IMR-90 (cell line): Measurements from ENCODE around the gene FAM83E. TPM values are rescaled to one million over a fixed set of nuclear protein-coding genes. Genes with fewer than 3 reads are reported as not detected.

Experiments
- ATAC-seq: fragments of 200-7000 bp; cut with Tn5 transposase; 2 replicates; pipeline ENCODE4 v1.9.1; 2020; ENCODE audit warnings: low read depth, mild to moderate bottlenecking, moderate library complexity
- BruUV-seq: library from RNA; stranded (reverse); fragments of 400-500 nt; replicated peaks from 2 replicates; lab custom pipeline; 2021; lab: Mats Ljungman, UMichigan
- CTCF ChIA-PET: fragments of 300-600 bp; formaldehyde crosslinking; extraction: SDS; loops from one replicate; lab custom pipeline; 2021; ENCODE audit warnings: antibody characterized with exemption; lab: Yijun Ruan, JAX
- POLR2A ChIA-PET: fragments of 300-600 bp; sonication (Branson Sonifier 250); formaldehyde crosslinking; loops from one replicate; lab custom pipeline; 2022; ENCODE audit warnings: antibody characterized with exemption; ENCODE audit not compliant: unreplicated experiment; lab: Charles Lee
- DNase-seq: peaks from one replicate; pipeline ENCODE4 v3.0.0; 2013
- H2AFZ ChIP-seq: replicated peaks from 2 replicates; pipeline ENCODE3; 2013; ENCODE audit warnings: low read length, mild to moderate bottlenecking; ENCODE audit not compliant: poor library complexity
- H2AK5ac ChIP-seq: 2 replicates; pipeline ENCODE4 v1.6.1; 2013; ENCODE audit warnings: low read depth, low read length, inconsistent platforms
- H2AK9ac ChIP-seq: replicated peaks from 2 replicates; pipeline ENCODE3; 2013; ENCODE audit warnings: mild to moderate bottlenecking, low read depth, low read length, moderate library complexity; ENCODE audit not compliant: poor library complexity
- H2BK120ac ChIP-seq: 2 replicates; pipeline ENCODE4 v1.6.1; 2013; ENCODE audit warnings: low read depth, low read length, inconsistent platforms
- H2BK15ac ChIP-seq: 3 replicates; pipeline ENCODE4 v1.6.1; 2013; ENCODE audit warnings: low read depth, low read length, inconsistent platforms
- H2BK20ac ChIP-seq: 2 replicates; pipeline ENCODE4 v1.6.1; 2013; ENCODE audit warnings: low read depth, mild to moderate bottlenecking, inconsistent platforms, low read length, moderate library complexity
- H2BK5ac ChIP-seq: 2 replicates; pipeline ENCODE4 v1.6.1; 2013; ENCODE audit warnings: mild to moderate bottlenecking, low read depth, low read length, inconsistent platforms; ENCODE audit not compliant: poor library complexity, severe bottlenecking
- H3K14ac ChIP-seq: replicated peaks from 2 replicates; pipeline ENCODE4 v1.6.1; 2013; ENCODE audit warnings: low read depth, low read length, inconsistent platforms
- H3K18ac ChIP-seq: 2 replicates; pipeline ENCODE4 v1.6.1; 2013; ENCODE audit warnings: low read depth, low read length, control low read depth
- H3K23ac ChIP-seq: 2 replicates; pipeline ENCODE4 v1.6.1; 2013; ENCODE audit warnings: low read depth, low read length, inconsistent platforms
- H3K27ac ChIP-seq: 2 replicates; pipeline ENCODE4 v1.5.1; 2013; ENCODE audit warnings: mild to moderate bottlenecking, control low read depth, low read length; ENCODE audit not compliant: insufficient read depth
- H3K27me3 ChIP-seq: 2 replicates; pipeline ENCODE4 v1.6.1; 2013; ENCODE audit warnings: low read length; ENCODE audit not compliant: control insufficient read depth, insufficient read depth
- H3K36me3 ChIP-seq: 2 replicates; pipeline ENCODE4 v1.6.1; 2013; ENCODE audit warnings: low read length, mixed read lengths; ENCODE audit not compliant: control insufficient read depth, insufficient read depth
- H3K4ac ChIP-seq: 2 replicates; pipeline ENCODE4 v1.6.1; 2013; ENCODE audit warnings: low read depth, low read length, inconsistent platforms
- H3K4me1 ChIP-seq: 2 replicates; pipeline ENCODE4 v1.6.1; 2013; ENCODE audit warnings: low read length, mixed read lengths; ENCODE audit not compliant: control insufficient read depth, insufficient read depth
- H3K4me2 ChIP-seq: 2 replicates; pipeline ENCODE4 v1.6.1; 2013; ENCODE audit warnings: low read depth, mild to moderate bottlenecking, control low read depth, low read length, moderate library complexity
- H3K4me3 ChIP-seq: 2 replicates; pipeline ENCODE4 v1.5.1; 2013; ENCODE audit warnings: low read depth, mild to moderate bottlenecking, control low read depth, low read length, moderate library complexity; ENCODE audit not compliant: insufficient read depth
- H3K56ac ChIP-seq: 2 replicates; pipeline ENCODE4 v1.6.1; 2013; ENCODE audit warnings: low read length, inconsistent platforms; ENCODE audit not compliant: insufficient read depth; ENCODE audit errors: extremely low read depth
- H3K79me1 ChIP-seq, 2 experiments: 2 replicates each; pipeline ENCODE4 v1.6.1; 2013; ENCODE audit warnings: low read length in 2 of 2, inconsistent platforms in 1 of 2, low read depth in 1 of 2
- H3K9ac ChIP-seq: 2 replicates; pipeline ENCODE4 v1.6.1; 2013; ENCODE audit warnings: low read depth, low read length, control low read depth
- H3K9me1 ChIP-seq: 2 replicates; pipeline ENCODE4 v1.6.1; 2013; ENCODE audit warnings: low read length, inconsistent platforms; ENCODE audit not compliant: insufficient read depth
- H3K9me3 ChIP-seq: 2 replicates; pipeline ENCODE4 v1.6.1; 2013; ENCODE audit warnings: low read length; ENCODE audit not compliant: control insufficient read depth, insufficient read depth
- H4K20me1 ChIP-seq: 2 replicates; pipeline ENCODE4 v1.6.1; 2013; ENCODE audit warnings: low read length, inconsistent platforms; ENCODE audit not compliant: insufficient read depth
- H4K5ac ChIP-seq: 2 replicates; pipeline ENCODE4 v1.6.1; 2013; ENCODE audit warnings: mild to moderate bottlenecking, low read depth, low read length, control low read depth
- H4K8ac ChIP-seq, 2 experiments: 2 replicates each; pipeline ENCODE4 v1.6.1; 2013; ENCODE audit warnings: low read depth in 2 of 2, low read length in 2 of 2, control low read depth in 1 of 2, inconsistent platforms in 1 of 2
- H4K91ac ChIP-seq: 2 replicates; pipeline ENCODE4 v1.6.1; 2013; ENCODE audit warnings: low read depth, low read length, inconsistent platforms; ENCODE audit not compliant: insufficient read depth
- BHLHE40 ChIP-seq: fragments of 150-350 bp; IDR thresholded peaks from 2 replicates; pipeline ENCODE4 v1.6.1; 2016; ENCODE audit warnings: mild to moderate bottlenecking, low read depth, low read length
- CEBPB ChIP-seq: IDR thresholded peaks from 2 replicates; pipeline ENCODE4 v1.6.1; 2012; ENCODE audit warnings: low read depth, low read length, improper control_type of control experiment
- CHD1 ChIP-seq: IDR thresholded peaks from 2 replicates; pipeline ENCODE4 v1.6.1; 2012; ENCODE audit warnings: low read depth, low read length, improper control_type of control experiment
- MAZ ChIP-seq: IDR thresholded peaks from 2 replicates; pipeline ENCODE4 v1.6.1; 2012; ENCODE audit warnings: low read depth, mild to moderate bottlenecking, low read length, improper control_type of control experiment, moderate library complexity, borderline replicate concordance
- MXI1 ChIP-seq: IDR thresholded peaks from 2 replicates; pipeline ENCODE4 v1.6.1; 2012; ENCODE audit warnings: low read depth, mild to moderate bottlenecking, low read length, moderate library complexity, borderline replicate concordance
- NFE2L2 ChIP-seq: fragments of 150-350 bp; IDR thresholded peaks from 2 replicates; pipeline ENCODE4 v1.6.1; 2016; ENCODE audit warnings: low read depth, mild to moderate bottlenecking, low read length
- POLR2A ChIP-seq: IDR thresholded peaks from 2 replicates; pipeline ENCODE4 v1.6.1; 2012; ENCODE audit warnings: mild to moderate bottlenecking, low read depth, low read length
- RCOR1 ChIP-seq: IDR thresholded peaks from 2 replicates; pipeline ENCODE4 v1.6.1; 2012; ENCODE audit warnings: mild to moderate bottlenecking, low read length, improper control_type of control experiment; ENCODE audit not compliant: insufficient replicate concordance
- RFX5 ChIP-seq: IDR thresholded peaks from 2 replicates; pipeline ENCODE4 v1.8.0; 2012; ENCODE audit warnings: low read depth, mild to moderate bottlenecking, low read length, moderate library complexity
- WGBS, 2 experiments: methylation state at CpG; one replicate each; pipeline versions ENCODE4 v1.1.5 to v1.1.7; 2013; ENCODE audit warnings: missing lambda C conversion rate in 2 of 2; ENCODE audit not compliant: insufficient read length in 1 of 2; ENCODE audit errors: extremely low coverage in 2 of 2; 5-methylcytosine and 5-hydroxymethylcytosine counted together
- dilution Hi-C: fragments of 300-500 bp; cut with HindIII; formaldehyde crosslinking; loops from one replicate; pipeline ENCODE4 v1.14.3; 2018; ENCODE audit warnings: low sequenced_read_pairs; ENCODE audit not compliant: unreplicated experiment
- in situ Hi-C: fragments of 300-500 bp; cut with MboI; formaldehyde crosslinking; loops from 3 replicates; pipeline ENCODE4 v1.14.3; 2019; ENCODE audit warnings: low sequenced_read_pairs, inconsistent platforms, mixed read lengths
- intact Hi-C: fragments of 100-400 bp; cut with micrococcal nuclease; formaldehyde crosslinking; loops from 2 replicates; pipeline ENCODE4 v1.10.0; 2022
- polyA plus RNA-seq, 3 experiments: library from polyadenylated mRNA; depleted of rRNA; stranded (reverse); fragments of >200 nt; gene quantifications; 2 replicates each; pipeline ENCODE4 v1.2.3, GENCODE V29; 2012; ENCODE audit warnings: low replicate concordance in 1 of 3
- total RNA-seq: library from RNA; depleted of rRNA; stranded (reverse); fragments of >200 nt; gene quantifications from 2 replicates; pipeline ENCODE4 v1.2.3, GENCODE V29; 2012
- TF ChIP-seq, protein P1 (sequence below): fragments of 150-350 bp; IDR thresholded peaks from 2 replicates; pipeline ENCODE4 v1.6.1; 2017; ENCODE audit warnings: mild to moderate bottlenecking, antibody characterized with exemption, low read length, low read depth
- TF ChIP-seq, protein P2 (sequence below): conservative IDR thresholded peaks from 2 replicates; pipeline ENCODE4 v1.5.1; 2012; ENCODE audit warnings: mild to moderate bottlenecking, low read depth, low read length, improper control_type of control experiment

FAM83E gene
- total and polyA plus RNA-seq, 2 of the 4 experiments (the other 2 are of a cell fraction): 0.05 to 0.36 TPM

DNA sequence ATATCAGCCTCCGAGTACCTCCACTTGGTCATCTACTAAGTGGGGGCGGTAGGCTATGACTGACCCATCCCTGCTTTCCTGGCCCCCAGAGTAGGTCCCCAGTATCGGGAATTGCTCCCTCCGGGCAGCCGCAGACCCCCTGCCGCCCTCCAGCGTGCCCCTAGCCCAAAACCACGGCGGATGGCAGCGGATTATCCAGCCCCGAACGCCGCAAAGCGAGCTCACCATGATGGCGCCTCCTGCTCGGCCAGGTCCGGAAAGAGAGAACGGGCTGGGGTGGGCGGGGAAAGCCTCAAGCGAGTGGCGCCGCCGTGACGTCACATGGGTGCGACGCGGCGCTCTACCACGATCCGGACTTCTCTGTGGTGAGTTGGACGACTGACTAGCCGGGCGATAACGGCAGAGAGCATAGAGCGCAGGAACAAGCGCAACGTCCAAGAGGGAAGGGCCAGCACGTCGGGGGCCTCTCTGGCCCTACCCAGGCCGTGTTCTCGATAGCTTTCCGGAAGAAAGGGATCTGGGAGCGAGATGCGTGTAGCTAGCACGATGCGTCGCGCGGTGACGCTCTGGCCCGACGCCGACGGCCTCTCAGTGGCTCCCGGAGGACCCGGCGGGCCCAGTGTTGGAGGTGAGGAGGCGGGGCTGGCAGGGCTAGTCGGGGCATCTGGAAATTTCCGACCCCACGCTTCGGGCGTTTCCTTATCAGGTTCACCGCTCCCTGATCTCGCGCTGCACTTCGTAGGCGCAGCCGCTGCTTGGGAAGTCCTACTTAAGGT, 4.2 kb upstream of the FAM83E start, which contains the start of the genes RPL18 and SPHK2 (continued):
- peak; percentile 86; the same call in 1 of the 2 replicates for TF ChIP-seq MXI1
- TF ChIP-seq CHD1: no peak
- TF ChIP-seq MAZ: peak; percentile 81

DNA sequence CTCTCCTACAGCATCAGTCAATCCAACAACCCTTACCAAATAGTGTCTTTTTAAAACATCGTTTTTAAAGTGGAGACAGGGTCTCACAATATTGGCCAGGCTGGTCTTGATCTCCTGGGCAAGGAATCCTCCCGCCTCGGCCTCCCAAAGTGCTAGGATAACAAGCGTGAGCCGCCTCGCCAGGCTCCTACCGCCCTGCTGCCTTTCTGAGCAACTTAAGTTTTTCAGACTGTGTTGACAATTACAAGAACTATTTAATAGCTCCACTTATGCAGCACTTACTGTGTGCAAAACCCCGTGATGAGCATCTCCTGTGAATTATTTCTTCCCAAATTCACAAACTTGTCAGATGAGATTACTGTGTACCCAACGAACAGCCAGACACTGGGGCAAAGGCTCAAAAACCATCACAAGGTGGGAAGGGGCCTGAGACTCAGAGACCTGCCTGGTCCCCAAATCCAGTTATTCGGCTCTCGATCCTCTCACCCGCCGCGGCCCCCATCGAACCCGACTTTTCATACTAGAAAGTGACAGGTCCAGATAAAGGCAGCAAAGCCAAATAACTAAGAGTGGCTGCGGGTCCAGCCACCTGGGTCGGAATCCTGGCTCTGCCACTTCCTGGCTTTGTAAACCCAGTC, 3.5 kb upstream of the FAM83E start:
- in situ Hi-C loops (no loop called here), intact Hi-C loops (no loop called here), dilution Hi-C loops (no loop called here)
- POLR2A ChIA-PET: interaction anchor here (0.9 kb wide), 1 partner anchor 12 kb away, joined by 4 read pairs; no protein-coding TSS in a partner anchor
- Histone ChIP-seq H3K36me3 (peaks cover 28% of the 10 kb centered on the region), H2BK15ac (no peak overlapping the region), H2BK120ac (no peak overlapping the region; the same call in 1 of the 2 replicates), H2AK5ac (peak overlapping the region; percentile 90), H4K20me1 (peaks cover 53% of the 10 kb centered on the region), H2BK5ac (peak overlapping the region; percentile 86), H3K79me1 (peaks cover 16 to 55% of the 10 kb centered on the region in 2 experiments; a peak in 3 of 4 replicates), H3K9ac (peak overlapping the region; percentile 99), H3K4me3 (peak overlapping the region; percentile 82), H3K4ac (peak overlapping the region; percentile 85), H2BK20ac (no peak overlapping the region), H2AK9ac (peak overlapping the region; percentile 96), H4K5ac (peak overlapping the region; percentile 17), H3K18ac (no peak overlapping the region), H4K91ac (peak overlapping the region; percentile 72), H4K8ac (peak overlapping the region; percentile 52 to 79), H3K4me2 (peak overlapping the region; percentile 97), H2AFZ (peak overlapping the region; percentile 94), H3K56ac (peak overlapping the region; percentile 78), H3K27ac (peak overlapping the region; percentile 76), H3K4me1 (peaks cover 11% of the 10 kb centered on the region), H3K23ac (peak overlapping the region; percentile 88), H3K9me1 (peaks cover 4% of the 10 kb centered on the region), H3K9me3 (no peaks in the 10 kb centered on the region), H3K27me3 (no peaks in the 10 kb centered on the region), H3K14ac (peak overlapping the region; percentile 95)
- TF ChIP-seq, protein P1, sequence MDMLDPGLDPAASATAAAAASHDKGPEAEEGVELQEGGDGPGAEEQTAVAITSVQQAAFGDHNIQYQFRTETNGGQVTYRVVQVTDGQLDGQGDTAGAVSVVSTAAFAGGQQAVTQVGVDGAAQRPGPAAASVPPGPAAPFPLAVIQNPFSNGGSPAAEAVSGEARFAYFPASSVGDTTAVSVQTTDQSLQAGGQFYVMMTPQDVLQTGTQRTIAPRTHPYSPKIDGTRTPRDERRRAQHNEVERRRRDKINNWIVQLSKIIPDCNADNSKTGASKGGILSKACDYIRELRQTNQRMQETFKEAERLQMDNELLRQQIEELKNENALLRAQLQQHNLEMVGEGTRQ: no peak
- TF ChIP-seq, protein P2, sequence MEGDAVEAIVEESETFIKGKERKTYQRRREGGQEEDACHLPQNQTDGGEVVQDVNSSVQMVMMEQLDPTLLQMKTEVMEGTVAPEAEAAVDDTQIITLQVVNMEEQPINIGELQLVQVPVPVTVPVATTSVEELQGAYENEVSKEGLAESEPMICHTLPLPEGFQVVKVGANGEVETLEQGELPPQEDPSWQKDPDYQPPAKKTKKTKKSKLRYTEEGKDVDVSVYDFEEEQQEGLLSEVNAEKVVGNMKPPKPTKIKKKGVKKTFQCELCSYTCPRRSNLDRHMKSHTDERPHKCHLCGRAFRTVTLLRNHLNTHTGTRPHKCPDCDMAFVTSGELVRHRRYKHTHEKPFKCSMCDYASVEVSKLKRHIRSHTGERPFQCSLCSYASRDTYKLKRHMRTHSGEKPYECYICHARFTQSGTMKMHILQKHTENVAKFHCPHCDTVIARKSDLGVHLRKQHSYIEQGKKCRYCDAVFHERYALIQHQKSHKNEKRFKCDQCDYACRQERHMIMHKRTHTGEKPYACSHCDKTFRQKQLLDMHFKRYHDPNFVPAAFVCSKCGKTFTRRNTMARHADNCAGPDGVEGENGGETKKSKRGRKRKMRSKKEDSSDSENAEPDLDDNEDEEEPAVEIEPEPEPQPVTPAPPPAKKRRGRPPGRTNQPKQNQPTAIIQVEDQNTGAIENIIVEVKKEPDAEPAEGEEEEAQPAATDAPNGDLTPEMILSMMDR: no peak
- no peak for TF ChIP-seq CEBPB
- 0 out of 2 replicates have a peak, but pooled peaks have one; percentile 27 for TF ChIP-seq MXI1
- no peak for TF ChIP-seq NFE2L2
- 0 out of 2 replicates have a peak, but pooled peaks have one; percentile 38 for TF ChIP-seq CHD1
- no peak for TF ChIP-seq BHLHE40
- TF ChIP-seq RFX5: no peak
- no peak for TF ChIP-seq RCOR1
- no peak for TF ChIP-seq POLR2A
- ATAC-seq (no peak), DNase-seq (no peak)
- CTCF ChIA-PET: no interaction called here
- 0% methylated on average over 7 of the region's 18 CpGs; no CpG with 5 or more reads in 1 of the 2 experiments for WGBS, 2 experiments
- TSS peak; percentile 89 for BruUV-seq
